DND-41 (cell line): ENCODE results near the gene SLC25A13.
"Not testable (repeated sequence)": the region's sequence is repeated elsewhere in the genome, so short reads cannot be mapped to it uniquely, and the experiment has no call there.

Experiments used
- ATAC-seq: fragments of 200-7000 bp; cut with Tn5 transposase; 3 replicates; pipeline ENCODE4 v1.9.1; 2021; ENCODE audit warnings: low read depth; ENCODE audit not compliant: insufficient read depth
- DNase-seq: peaks from one replicate; pipeline ENCODE4 v3.0.0-alpha.2; 2020
- H2AFZ ChIP-seq: 2 replicates; pipeline ENCODE4 v1.6.0; 2012; ENCODE audit warnings: low read depth, low read length
- H3K27ac ChIP-seq: 2 replicates; pipeline ENCODE4 v1.5.1; 2012; ENCODE audit warnings: low read length, inconsistent platforms
- H3K27me3 ChIP-seq: fragments of 200-600 bp; sonication (generic); 2 replicates; pipeline ENCODE4 v1.6.0; 2012; ENCODE audit warnings: low read length, mild to moderate bottlenecking, inconsistent platforms; ENCODE audit not compliant: insufficient read depth, poor library complexity
- H3K36me3 ChIP-seq: 2 replicates; pipeline ENCODE4 v1.5.1; 2012; ENCODE audit warnings: low read length, inconsistent platforms; ENCODE audit not compliant: insufficient read depth
- H3K4me1 ChIP-seq: 2 replicates; pipeline ENCODE4 v1.5.1; 2012; ENCODE audit warnings: mild to moderate bottlenecking, low read length; ENCODE audit not compliant: insufficient read depth
- H3K4me2 ChIP-seq: 2 replicates; pipeline ENCODE4 v1.6.0; 2012; ENCODE audit warnings: mild to moderate bottlenecking, moderate library complexity, low read length, inconsistent platforms; ENCODE audit not compliant: insufficient read depth
- H3K4me3 ChIP-seq, 2 experiments: fragments of 200-600 bp in 1 of 2; shearing (Covaris generic) in 1 of 2; 2 replicates each; pipeline ENCODE4 v1.5.1; 2012 to 2016; ENCODE audit warnings: inconsistent platforms in 2 of 2, low read length in 2 of 2, mild to moderate bottlenecking in 2 of 2, low read depth in 1 of 2, moderate library complexity in 1 of 2
- H3K79me2 ChIP-seq: 2 replicates; pipeline ENCODE4 v1.6.0; 2012; ENCODE audit warnings: low read length, inconsistent platforms; ENCODE audit not compliant: insufficient read depth
- H3K9ac ChIP-seq: 2 replicates; pipeline ENCODE4 v1.6.0; 2012; ENCODE audit warnings: low read depth, mild to moderate bottlenecking, inconsistent platforms, low read length, moderate library complexity
- H3K9me3 ChIP-seq: 2 replicates; pipeline ENCODE4 v1.5.1; 2012; ENCODE audit warnings: low read length, moderate library complexity, mild to moderate bottlenecking, inconsistent platforms; ENCODE audit not compliant: insufficient read depth, severe bottlenecking
- H4K20me1 ChIP-seq: 2 replicates; pipeline ENCODE4 v1.6.0; 2012; ENCODE audit warnings: low read length; ENCODE audit not compliant: insufficient read depth
- CTCF ChIP-seq: IDR thresholded peaks from 2 replicates; pipeline ENCODE4 v1.5.1; 2012; ENCODE audit warnings: borderline replicate concordance, low read length, moderate library complexity, mild to moderate bottlenecking; ENCODE audit not compliant: poor library complexity, severe bottlenecking; ENCODE audit errors: extremely low read depth
- EZH2 ChIP-seq: IDR thresholded peaks from 3 replicates; pipeline ENCODE4 v1.6.1; 2012; ENCODE audit warnings: borderline replicate concordance, low read depth, mild to moderate bottlenecking, moderate library complexity, low read length, inconsistent platforms; ENCODE audit not compliant: severe bottlenecking

The SLC25A13 gene

GRCh38 chr7:96359876-96360275 is 38.0 kb upstream of the SLC25A13 start:
- Histone ChIP-seq H3K4me2 (no peak overlapping the region), H3K4me1 (no peaks in the 10 kb centered on the region), H4K20me1 (no peaks in the 10 kb centered on the region), H3K27me3 (no peaks in the 10 kb centered on the region), H3K9ac (no peak overlapping the region), H3K9me3 (no peaks in the 10 kb centered on the region), H2AFZ (no peak overlapping the region), H3K27ac (no peak overlapping the region), H3K4me3 (no peak overlapping the region), H3K79me2 (no peaks in the 10 kb centered on the region), H3K36me3 (no peaks in the 10 kb centered on the region)
- DNase-seq (no peak), ATAC-seq (no peak)
- TF ChIP-seq EZH2, result no peak
- TF ChIP-seq CTCF, result no peak

- H3K36me3 ChIP-seq, H3K4me1 ChIP-seq, H3K9ac ChIP-seq, H3K27me3 ChIP-seq, ATAC-seq, H3K9me3 ChIP-seq, H3K27ac ChIP-seq, H3K79me2 ChIP-seq, H2AFZ ChIP-seq, H3K4me2 ChIP-seq, H3K4me3 ChIP-seq, H4K20me1 ChIP-seq, DNase-seq: not testable (repeated sequence)
Observed at GRCh38 chr7:96358236-96358971, 36.5 kb upstream of the SLC25A13 start.

DNA sequence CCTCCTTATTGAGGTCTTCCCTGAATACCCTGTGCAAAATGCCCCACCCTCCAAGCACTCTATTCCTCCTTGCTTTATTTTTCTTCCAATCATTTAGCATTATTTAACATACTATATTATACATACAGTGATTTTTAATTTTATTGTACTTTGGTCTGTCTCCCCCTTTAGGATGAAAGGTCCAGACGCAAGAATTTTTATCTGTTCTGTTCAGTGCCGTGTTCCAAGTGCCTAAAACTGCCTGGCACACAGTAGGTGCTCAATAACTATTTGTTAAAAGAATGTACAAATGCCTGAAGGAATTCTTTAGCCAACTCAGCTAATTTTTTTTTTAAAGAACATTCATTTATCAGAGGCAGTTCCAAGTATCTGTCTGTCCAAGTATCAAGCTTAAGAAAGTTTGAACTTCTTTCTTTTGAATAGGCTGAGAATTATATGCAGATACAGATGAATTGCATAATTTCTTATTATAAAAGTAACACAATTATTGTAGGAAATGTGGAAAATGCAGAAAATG is 34.1 kb upstream of the SLC25A13 start:
- ATAC-seq, result no peak
- Histone ChIP-seq H4K20me1 (no peaks in the 10 kb centered on the region), H2AFZ (no peak overlapping the region), H3K4me2 (no peak overlapping the region), H3K79me2 (no peaks in the 10 kb centered on the region), H3K36me3 (no peaks in the 10 kb centered on the region), H3K4me1 (no peaks in the 10 kb centered on the region), H3K4me3 (no peak overlapping the region), H3K9me3 (no peaks in the 10 kb centered on the region), H3K9ac (no peak overlapping the region), H3K27me3 (no peaks in the 10 kb centered on the region), H3K27ac (no peak overlapping the region)
- DNase-seq, result no peak
- TF ChIP-seq EZH2 (no peak), CTCF (no peak)

- Histone ChIP-seq H3K27me3 (no peaks in the 10 kb centered on the region), H3K27ac (no peak overlapping the region)
Observed at GRCh38 chr7:96354881-96355280, 33.0 kb upstream of the SLC25A13 start.

More at GRCh38 chr7:96354881-96355280, 33.0 kb upstream of the SLC25A13 start:
- Histone ChIP-seq H3K4me3 (no peak overlapping the region), H4K20me1 (no peaks in the 10 kb centered on the region), H3K79me2 (no peaks in the 10 kb centered on the region), H3K9me3 (no peaks in the 10 kb centered on the region), H3K4me2 (no peak overlapping the region), H3K4me1 (no peaks in the 10 kb centered on the region), H2AFZ (no peak overlapping the region), H3K36me3 (no peaks in the 10 kb centered on the region), H3K9ac (no peak overlapping the region)
- TF ChIP-seq CTCF (no peak), EZH2 (no peak)
- ATAC-seq, result no peak
- no peak for DNase-seq
